PC-9 (cell line): ENCODE data around the gene ROR2. TPM values are rescaled to one million over a fixed set of nuclear protein-coding genes. Genes with fewer than 3 reads are reported as not detected.

Experiments used
- BruUV-seq: library from RNA; stranded (reverse); fragments of 400-500 nt; replicated peaks from 2 replicates; lab custom pipeline; 2021; lab: Mats Ljungman, UMichigan
- CTCF ChIA-PET: fragments of 300-600 bp; sonication (Branson Sonifier 250); formaldehyde crosslinking; loops from one replicate; lab custom pipeline; 2022; ENCODE audit warnings: antibody characterized with exemption; lab: Charles Lee
- POLR2A ChIA-PET: fragments of 300-600 bp; sonication (Branson Sonifier 250); formaldehyde crosslinking; loops from one replicate; lab custom pipeline; 2022; ENCODE audit warnings: antibody characterized with exemption; ENCODE audit not compliant: unreplicated experiment; lab: Charles Lee
- DNase-seq, 2 experiments: peaks; one replicate each; pipeline versions ENCODE4 v3.0.0 to v3.0.0-alpha.2; 2015 to 2022; ENCODE audit warnings: mixed read lengths in 1 of 2
- H2AFZ ChIP-seq: fragments of 200-600 bp; sonication (generic); 2 replicates; pipeline ENCODE4 v1.8.1; 2017; ENCODE audit warnings: antibody characterized with exemption
- H3F3A ChIP-seq: fragments of 200-600 bp; sonication (generic); 2 replicates; pipeline ENCODE4 v1.8.1; 2017; ENCODE audit warnings: antibody characterized with exemption, mild to moderate bottlenecking, low read depth; ENCODE audit not compliant: insufficient read depth
- H3K27ac ChIP-seq: fragments of 200-600 bp; sonication (generic); 2 replicates; pipeline ENCODE4 v1.6.1; 2016; ENCODE audit warnings: mixed run types
- H3K27me3 ChIP-seq: fragments of 200-600 bp; sonication (generic); 2 replicates; pipeline ENCODE4 v1.6.1; 2016; ENCODE audit warnings: low read depth, mixed run types; ENCODE audit not compliant: insufficient read depth
- H3K36me3 ChIP-seq: fragments of 200-600 bp; sonication (generic); 2 replicates; pipeline ENCODE4 v1.6.1; 2016; ENCODE audit warnings: low read depth, mixed run types
- H3K4me1 ChIP-seq: fragments of 200-600 bp; sonication (generic); replicated peaks from 2 replicates; pipeline ENCODE4 v1.6.1; 2016; ENCODE audit warnings: mixed run types; ENCODE audit not compliant: insufficient read depth
- H3K4me2 ChIP-seq: fragments of 200-600 bp; sonication (generic); 2 replicates; pipeline ENCODE4 v1.6.1; 2017; ENCODE audit warnings: mixed run types
- H3K4me3 ChIP-seq: fragments of 200-600 bp; sonication (generic); 2 replicates; pipeline ENCODE4 v1.6.1; 2016; ENCODE audit warnings: mixed run types
- H3K79me2 ChIP-seq: fragments of 200-600 bp; sonication (generic); 2 replicates; pipeline ENCODE4 v1.6.1; 2017; ENCODE audit warnings: low read depth, mixed run types
- H3K9me2 ChIP-seq: fragments of 200-600 bp; sonication (generic); 2 replicates; pipeline ENCODE4 v1.8.1; 2017; ENCODE audit warnings: mild to moderate bottlenecking; ENCODE audit not compliant: insufficient read depth
- H3K9me3 ChIP-seq: fragments of 200-600 bp; sonication (generic); 2 replicates; pipeline ENCODE4 v1.8.1; 2016; ENCODE audit warnings: low read depth; ENCODE audit not compliant: insufficient read depth
- H4K20me1 ChIP-seq: fragments of 200-600 bp; sonication (generic); 2 replicates; pipeline ENCODE4 v1.8.1; 2017; ENCODE audit not compliant: insufficient read depth
- CTCF ChIP-seq: fragments of 200-600 bp; sonication (generic); conservative IDR thresholded peaks from 2 replicates; pipeline ENCODE4 v1.6.1; 2017; ENCODE audit warnings: mixed run types, antibody characterized with exemption, mild to moderate bottlenecking, moderate library complexity
- EZH2 ChIP-seq: fragments of 200-600 bp; sonication (generic); IDR thresholded peaks from 2 replicates; pipeline ENCODE4 v1.8.0; 2017; ENCODE audit warnings: antibody characterized with exemption, low read depth
- intact Hi-C: fragments of 100-400 bp; cut with micrococcal nuclease; formaldehyde crosslinking; loops from one replicate; pipeline ENCODE4 v1.10.0; 2022; ENCODE audit not compliant: unreplicated experiment
- total RNA-seq: library from RNA; stranded (reverse); gene quantifications from 2 replicates; pipeline ENCODE4 v1.2.3, GENCODE V29; 2021

The ROR2 gene
- total RNA-seq, 1 experiment from 2014 or later, result not detected

DNA sequence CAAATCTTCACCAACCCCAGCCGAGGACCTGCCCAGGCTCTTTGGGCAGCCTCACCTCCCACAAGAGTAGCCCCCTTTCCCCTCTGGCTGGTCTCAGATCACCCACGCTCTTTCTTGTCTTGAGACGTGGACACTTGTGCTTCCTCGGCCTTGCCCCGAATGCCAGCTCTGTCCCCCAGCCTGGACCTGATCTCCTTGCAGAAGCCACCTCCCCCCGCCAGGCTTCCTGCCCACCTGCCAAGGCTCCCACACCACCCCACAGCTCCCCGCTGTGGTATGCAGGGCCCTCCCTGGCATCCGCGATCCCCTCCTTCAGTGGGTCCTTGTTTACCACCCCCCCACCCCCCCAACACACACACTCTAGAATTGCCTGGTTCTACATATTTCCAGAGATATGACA lies 133.7 kb downstream of the ROR2 start:
- no TSS peak for BruUV-seq
- H3K9me3 ChIP-seq, result no peaks in the 10 kb centered on the region
- POLR2A ChIA-PET, result no interaction called here

DNA sequence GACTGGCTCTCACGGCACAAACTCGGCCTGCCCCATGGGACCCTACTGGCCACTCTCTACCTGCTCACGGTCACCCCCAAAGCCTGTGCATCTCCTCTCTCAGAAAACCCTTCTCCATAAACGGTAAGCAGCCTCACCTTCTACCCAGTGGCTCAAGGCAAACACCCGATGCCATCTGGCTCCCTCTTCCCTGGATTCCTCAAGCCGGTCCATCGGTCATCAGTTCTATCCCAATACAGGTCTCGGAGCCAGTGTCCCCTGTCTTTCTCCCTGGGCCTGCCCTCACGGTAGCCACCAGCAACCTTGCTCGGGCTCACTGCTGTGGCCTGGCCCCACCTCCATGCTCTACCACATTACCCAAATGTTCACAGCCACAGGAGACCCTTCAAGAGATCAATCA lies 134.1 kb downstream of the ROR2 start:
- H3K9me3 ChIP-seq, result no peaks in the 10 kb centered on the region
- H4K20me1 ChIP-seq, result no peaks in the 10 kb centered on the region
- H3F3A ChIP-seq, result no peaks in the 10 kb centered on the region
- H3K27me3 ChIP-seq, result peaks cover 37% of the 10 kb centered on the region
- ChIA-PET CTCF (no interaction called here), POLR2A (no interaction called here)
- DNase-seq, result no peak
- no peak overlapping the region for H3K4me3 ChIP-seq
- no peaks in the 10 kb centered on the region for H3K9me2 ChIP-seq
- H3K36me3 ChIP-seq, result no peaks in the 10 kb centered on the region
- H3K27ac ChIP-seq, result no peak overlapping the region
- intact Hi-C loops, result no loop called here
- TF ChIP-seq CTCF, result no peak
- TF ChIP-seq EZH2, result no peak
- no peak overlapping the region for H3K4me2 ChIP-seq
- no peaks in the 10 kb centered on the region for H3K4me1 ChIP-seq
- no peak overlapping the region for H2AFZ ChIP-seq
- no peaks in the 10 kb centered on the region for H3K79me2 ChIP-seq
- no TSS peak for BruUV-seq

More for the DNA sequence above, 133.7 kb downstream of the ROR2 start:
- H3K36me3 ChIP-seq, result no peaks in the 10 kb centered on the region
- no peak overlapping the region for H3K4me2 ChIP-seq
- H2AFZ ChIP-seq, result no peak overlapping the region
- H3K4me3 ChIP-seq, result no peak overlapping the region
- H3K27me3 ChIP-seq, result peaks cover 41% of the 10 kb centered on the region
- H3K4me1 ChIP-seq, result no peaks in the 10 kb centered on the region; the same call in 1 of the 2 replicates
- no peaks in the 10 kb centered on the region for H3K9me2 ChIP-seq
- H3F3A ChIP-seq, result no peaks in the 10 kb centered on the region
- H4K20me1 ChIP-seq, result no peaks in the 10 kb centered on the region
- no peaks in the 10 kb centered on the region for H3K79me2 ChIP-seq
- TF ChIP-seq EZH2, result no peak
- no peak for TF ChIP-seq CTCF
- H3K27ac ChIP-seq, result no peak overlapping the region
- DNase-seq, result no peak
- CTCF ChIA-PET, result no interaction called here
- intact Hi-C loops, result no loop called here

DNA sequence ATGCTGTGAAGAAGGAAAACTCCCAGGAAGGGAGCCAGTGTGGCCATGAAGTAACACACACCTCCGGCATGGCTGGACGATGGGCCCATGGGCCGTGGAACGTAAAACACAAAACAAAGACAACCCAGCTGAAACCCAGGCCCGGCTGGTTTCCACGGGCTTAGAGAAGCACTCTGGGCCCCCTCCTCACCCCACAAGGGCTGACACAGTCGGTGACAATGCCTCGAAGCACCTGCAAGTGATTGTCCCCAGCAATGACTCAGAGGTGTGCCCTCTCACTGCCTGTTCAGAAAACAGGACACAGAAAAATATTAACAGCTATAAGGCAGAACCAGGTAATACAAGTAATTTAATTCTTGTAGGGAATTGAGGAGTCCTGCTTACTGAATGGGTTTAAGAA lies 135.3 kb downstream of the ROR2 start:
- POLR2A ChIA-PET, result no interaction called here
- H3K4me3 ChIP-seq, result no peak overlapping the region
- TF ChIP-seq EZH2, result no peak
- TF ChIP-seq CTCF, result no peak
- no peaks in the 10 kb centered on the region for H3K4me1 ChIP-seq
- intact Hi-C loops, result no loop called here
- no peak overlapping the region for H2AFZ ChIP-seq
- H3K9me3 ChIP-seq, result no peaks in the 10 kb centered on the region
- no peak overlapping the region for H3K27ac ChIP-seq
- no peak for DNase-seq
- no peaks in the 10 kb centered on the region for H3K9me2 ChIP-seq
- H3K79me2 ChIP-seq, result no peaks in the 10 kb centered on the region
- H3K27me3 ChIP-seq, result peaks cover 29% of the 10 kb centered on the region
- no peaks in the 10 kb centered on the region for H3K36me3 ChIP-seq
- no TSS peak for BruUV-seq
- H4K20me1 ChIP-seq, result no peaks in the 10 kb centered on the region
- no peak overlapping the region for H3K4me2 ChIP-seq
- CTCF ChIA-PET, result no interaction called here
- H3F3A ChIP-seq, result no peaks in the 10 kb centered on the region
